Activated CD8-positive, alpha-beta memory T cell treated with anti-CD3 and anti-CD28 coated beads, Interleukin-2, amount 10 ng/mL, durations not matched to agents 7 days and 5 days (primary cell): ENCODE data around the gene SLC66A2. TPM values are rescaled to one million over a fixed set of nuclear protein-coding genes. Genes with fewer than 3 reads are reported as not detected.

Experiments used
- ATAC-seq: fragments of 150-1000 bp; cut with Tn5 transposase; one replicate; pipeline ENCODE4 v1.10.0; 2021; ENCODE audit warnings: moderate library complexity
- CTCF ChIA-PET: fragments of 350-600 bp; sonication (Branson Sonifier 250); formaldehyde crosslinking; loops from one replicate; lab custom pipeline; 2021; ENCODE audit warnings: antibody characterized with exemption; lab: Charles Lee
- DNase-seq: peaks from one replicate; pipeline ENCODE4 v3.0.0-alpha.2; 2020
- H3K27ac Mint-ChIP-seq: one replicate; pipeline ENCODE4 v1.8.0; 2021; ENCODE audit warnings: mild to moderate bottlenecking, mixed read lengths
- H3K27me3 Mint-ChIP-seq: one replicate; pipeline ENCODE4 v1.8.0; 2021; ENCODE audit warnings: mixed read lengths
- H3K36me3 Mint-ChIP-seq: one replicate; pipeline ENCODE4 v1.8.0; 2021; ENCODE audit warnings: mild to moderate bottlenecking, mixed read lengths
- H3K4me1 Mint-ChIP-seq: one replicate; pipeline ENCODE4 v1.8.0; 2021; ENCODE audit warnings: mixed read lengths
- H3K4me3 Mint-ChIP-seq: one replicate; pipeline ENCODE4 v1.8.0; 2021; ENCODE audit warnings: mild to moderate bottlenecking, moderate library complexity, mixed read lengths
- H3K9me3 Mint-ChIP-seq: one replicate; pipeline ENCODE4 v1.8.0; 2022; ENCODE audit warnings: low read depth, mixed read lengths
- total RNA-seq, 2 experiments: library from RNA; stranded (reverse); gene quantifications; one replicate each; pipeline ENCODE4 v1.2.3, GENCODE V29; 2021

Gene SLC66A2
- total RNA-seq, 2 experiments from 2014 or later: 23.4 TPM

DNA sequence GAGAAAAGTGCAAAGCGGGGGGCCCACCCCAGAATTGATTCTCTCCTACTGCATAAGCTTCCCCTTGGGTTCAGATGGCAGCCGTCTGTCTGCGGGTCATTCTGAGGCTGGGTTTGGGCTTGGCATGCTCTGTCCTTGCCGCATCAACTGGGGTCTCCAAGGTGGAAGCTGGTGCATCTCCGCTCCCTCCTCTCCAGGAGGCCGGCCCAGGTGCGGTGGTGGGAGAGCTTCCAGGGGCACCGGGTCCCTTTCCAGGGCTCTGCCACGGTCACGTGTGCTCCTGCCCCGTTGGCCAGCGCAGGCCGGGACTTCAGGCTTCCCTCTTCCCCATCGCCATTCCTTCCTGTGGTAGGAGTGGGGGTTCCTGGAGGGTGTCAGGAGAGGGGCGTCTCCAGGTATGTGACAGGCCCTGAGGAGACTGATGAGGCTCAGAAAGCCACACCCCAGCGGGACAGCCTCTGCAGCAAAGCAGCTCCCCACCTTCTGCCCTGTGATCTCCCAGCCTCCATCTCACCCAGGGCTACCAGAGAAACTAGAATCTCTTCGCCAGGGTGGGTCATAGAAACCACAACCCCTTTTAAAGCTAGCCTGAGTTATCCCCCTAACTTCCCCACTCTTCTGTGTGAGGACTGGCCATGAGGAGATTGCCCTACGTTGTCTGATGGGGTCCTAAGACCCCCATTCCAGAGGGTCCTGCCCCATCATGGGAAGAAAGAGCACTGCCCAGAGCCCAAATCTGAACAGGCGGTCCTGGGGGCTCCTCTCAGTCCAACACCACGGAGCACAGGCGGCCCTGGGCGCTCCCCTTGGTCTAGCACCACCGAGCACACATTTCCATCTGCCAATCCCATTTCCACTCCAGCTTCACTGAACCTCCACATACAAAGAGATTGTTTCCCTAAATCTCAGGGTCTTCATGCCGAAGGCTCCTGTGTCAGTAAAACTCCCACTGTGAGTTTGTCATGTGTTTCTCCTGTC, 76.6 kb downstream of the SLC66A2 start:
- no peak for ATAC-seq
- H3K27ac Mint-ChIP-seq: no peak overlapping the region
- no peaks in the 10 kb centered on the region for H3K27me3 Mint-ChIP-seq
- CTCF ChIA-PET: no interaction called here
- no peaks in the 10 kb centered on the region for H3K4me1 Mint-ChIP-seq
- no peak overlapping the region for H3K4me3 Mint-ChIP-seq
- no peak for DNase-seq
- H3K36me3 Mint-ChIP-seq: no peaks in the 10 kb centered on the region
- peaks cover 3% of the 10 kb centered on the region for H3K9me3 Mint-ChIP-seq

DNA sequence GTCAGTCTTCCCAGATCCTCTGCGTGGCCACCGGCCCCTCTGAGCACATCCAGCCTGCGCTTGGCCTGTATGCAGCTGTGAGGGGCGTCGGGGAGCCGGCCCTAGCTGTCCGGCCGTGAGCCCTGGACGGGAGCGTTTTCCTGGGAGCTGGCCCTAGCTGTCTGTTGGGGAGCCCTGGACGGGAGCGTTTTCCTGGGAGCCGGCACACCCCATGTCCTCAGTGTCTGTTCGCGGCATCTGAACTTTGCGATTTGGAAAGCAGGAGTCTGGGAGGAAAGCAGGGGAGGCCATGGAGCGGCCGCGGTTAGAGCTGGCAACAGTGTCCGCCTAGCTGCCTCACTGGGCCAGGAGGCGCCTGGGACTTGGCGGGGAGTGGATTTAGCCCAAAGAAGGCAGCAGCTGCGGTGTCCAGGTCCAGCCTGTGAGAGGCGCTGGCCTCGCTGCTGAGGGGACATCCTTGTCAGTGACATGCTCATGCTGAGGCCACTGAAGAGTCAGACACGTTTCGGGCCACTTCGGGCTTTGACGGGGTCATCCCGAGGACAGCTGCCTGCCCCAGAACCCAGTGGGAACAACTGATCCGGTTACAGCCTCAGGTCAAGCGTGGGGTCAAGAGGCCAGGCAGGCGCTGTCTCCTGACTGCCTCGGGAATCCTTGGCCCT, 77.9 kb downstream of the SLC66A2 start:
- Mint-ChIP-seq H3K27me3 (no peaks in the 10 kb centered on the region), H3K4me1 (no peaks in the 10 kb centered on the region), H3K27ac (no peak overlapping the region), H3K36me3 (no peaks in the 10 kb centered on the region), H3K9me3 (peaks cover 2% of the 10 kb centered on the region), H3K4me3 (no peak overlapping the region)
- ATAC-seq (no peak), DNase-seq (peak; percentile 27)
- CTCF ChIA-PET: no interaction called here

DNA sequence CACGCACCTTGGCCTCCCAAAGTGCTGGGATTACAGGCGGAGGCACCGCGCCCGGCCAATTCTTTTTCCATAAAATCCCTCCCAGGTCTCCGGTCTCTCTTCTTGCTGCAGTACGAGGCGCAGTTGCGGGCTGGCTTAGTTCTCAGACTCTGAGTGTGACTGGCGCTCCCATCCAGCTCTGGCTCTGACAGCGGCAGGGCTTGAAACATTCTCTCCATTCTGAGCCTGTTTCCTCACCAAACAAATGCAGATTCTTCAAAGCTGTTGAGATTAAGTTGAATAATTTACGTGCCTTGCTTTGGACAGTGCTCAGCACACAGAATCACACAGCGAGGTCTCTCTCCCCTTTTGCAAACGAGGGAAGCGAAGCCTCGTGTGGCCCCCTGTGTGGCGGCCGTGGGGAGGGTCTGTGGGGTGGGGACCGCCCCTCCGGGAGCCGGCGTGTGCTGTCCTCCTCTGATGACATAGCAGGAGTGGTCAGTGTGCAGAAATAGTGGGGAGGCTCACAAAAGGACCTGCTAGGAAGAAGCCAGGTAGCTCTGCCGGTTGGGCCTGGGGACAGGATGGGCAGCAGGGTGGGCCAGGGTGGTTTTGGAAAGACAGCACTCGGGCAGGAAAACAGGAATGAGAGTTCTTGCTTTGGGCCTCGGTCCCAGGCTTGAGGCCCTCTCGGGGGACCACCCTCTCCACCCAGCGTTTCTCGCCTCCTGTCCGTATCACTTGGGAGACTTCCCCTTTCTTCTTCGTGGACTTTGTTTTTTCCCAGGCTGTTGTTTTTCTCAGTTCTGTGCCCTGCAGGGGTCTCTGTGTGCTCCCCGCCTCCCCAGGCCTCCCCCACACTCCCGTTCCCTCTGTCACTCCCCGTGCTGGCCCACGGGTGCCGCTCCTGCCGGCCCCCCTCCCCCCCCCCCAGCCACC, 78.7 kb downstream of the SLC66A2 start:
- ATAC-seq (no peak), DNase-seq (no peak)
- CTCF ChIA-PET: no interaction called here
- Mint-ChIP-seq H3K27ac (no peak overlapping the region), H3K9me3 (no peaks in the 10 kb centered on the region), H3K36me3 (no peaks in the 10 kb centered on the region), H3K4me3 (no peak overlapping the region), H3K4me1 (no peaks in the 10 kb centered on the region), H3K27me3 (no peaks in the 10 kb centered on the region)

DNA sequence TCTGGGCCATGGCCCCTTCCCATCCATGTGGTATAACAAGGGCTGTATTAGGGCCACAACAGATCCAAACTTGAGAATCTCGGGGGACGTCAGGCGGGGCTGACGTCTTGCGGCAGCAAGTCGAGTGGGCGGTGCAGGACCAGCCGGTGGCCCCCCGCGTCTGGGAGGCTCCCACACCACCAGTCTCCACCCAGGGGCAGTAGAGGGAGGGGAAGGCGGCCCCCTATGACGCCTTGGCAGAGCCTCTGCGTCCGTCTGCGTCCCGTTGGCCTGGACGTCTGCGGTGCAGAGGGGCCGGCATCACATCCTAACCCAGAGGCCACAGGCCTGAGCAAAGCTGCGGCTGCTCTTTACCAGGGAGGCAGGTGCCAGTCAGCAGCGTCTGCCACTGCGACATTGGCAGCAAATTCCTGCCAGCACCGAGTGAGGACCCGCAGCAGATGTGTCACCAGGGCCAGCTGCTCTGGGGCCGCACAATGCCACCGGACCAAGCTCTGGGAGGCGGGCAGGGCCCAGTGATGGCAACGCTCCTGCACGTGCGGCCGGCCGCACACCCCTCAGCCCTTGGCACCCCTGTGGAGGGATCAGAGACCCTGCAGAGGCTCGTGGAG, 79.9 kb downstream of the SLC66A2 start:
- DNase-seq (no peak), ATAC-seq (no peak)
- Mint-ChIP-seq H3K4me3 (no peak overlapping the region), H3K27ac (no peak overlapping the region), H3K4me1 (no peaks in the 10 kb centered on the region), H3K27me3 (no peaks in the 10 kb centered on the region), H3K9me3 (no peaks in the 10 kb centered on the region), H3K36me3 (no peaks in the 10 kb centered on the region)
- CTCF ChIA-PET: no interaction called here

DNA sequence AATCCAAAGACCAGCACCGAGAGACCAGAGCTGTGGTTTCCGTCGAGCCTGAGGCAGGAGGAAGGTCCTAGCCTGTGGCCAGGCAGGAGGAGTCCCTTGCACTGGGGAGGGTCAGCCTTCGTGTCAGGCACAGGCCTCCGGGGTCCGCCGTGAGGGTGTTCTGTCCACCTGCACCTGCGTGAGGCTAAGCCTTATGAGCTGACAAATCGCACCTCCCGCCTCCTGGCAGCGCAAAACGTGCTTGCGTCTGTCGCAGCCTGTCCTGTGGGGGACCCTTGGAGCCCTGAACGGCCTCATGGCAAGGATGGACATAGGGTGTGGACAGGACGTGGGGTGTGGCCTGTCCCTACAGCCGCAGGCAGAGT, 80.4 kb downstream of the SLC66A2 start:
- no peaks in the 10 kb centered on the region for H3K4me1 Mint-ChIP-seq
- H3K27ac Mint-ChIP-seq: no peak overlapping the region
- H3K36me3 Mint-ChIP-seq: no peaks in the 10 kb centered on the region
- no peak overlapping the region for H3K4me3 Mint-ChIP-seq
- DNase-seq (no peak), ATAC-seq (no peak)
- H3K27me3 Mint-ChIP-seq: no peaks in the 10 kb centered on the region
- CTCF ChIA-PET: no interaction called here
- no peaks in the 10 kb centered on the region for H3K9me3 Mint-ChIP-seq

DNA sequence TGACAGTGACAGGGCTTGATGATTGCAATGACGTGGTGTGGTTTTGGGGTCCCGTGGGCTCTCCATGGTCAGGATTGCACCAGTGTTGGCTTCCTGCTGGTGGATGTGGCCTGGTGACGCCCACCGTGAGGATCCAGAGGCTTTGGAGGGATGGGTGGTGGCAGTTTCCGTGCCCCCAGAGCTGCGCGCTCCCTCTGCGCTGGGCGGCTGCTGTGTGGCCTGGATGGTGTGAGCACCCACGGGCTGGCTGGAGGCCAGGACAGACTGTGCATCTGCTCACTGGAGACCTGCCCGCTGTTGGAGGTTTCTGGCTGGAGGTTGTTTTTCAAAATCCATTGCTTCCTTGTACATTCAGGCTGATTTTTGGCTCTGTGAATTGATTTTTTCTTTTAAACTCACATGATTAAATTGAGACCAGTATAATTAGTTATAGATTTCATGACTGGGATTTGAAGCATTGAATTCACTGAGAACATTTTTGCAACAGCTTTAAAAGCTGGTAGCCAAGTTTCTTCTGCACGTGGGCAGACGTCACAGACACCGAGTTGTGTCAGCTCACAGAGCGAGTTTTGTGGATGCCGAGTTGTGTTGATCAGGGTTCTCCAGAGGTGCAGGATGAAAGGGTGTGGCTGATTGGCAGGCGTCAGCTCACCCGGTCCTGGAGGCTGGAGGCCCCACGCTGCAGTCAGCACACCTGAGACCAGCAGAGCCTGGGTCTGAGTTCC, 81.0 kb downstream of the SLC66A2 start:
- no peak for ATAC-seq
- no peak overlapping the region for H3K4me3 Mint-ChIP-seq
- no peaks in the 10 kb centered on the region for H3K4me1 Mint-ChIP-seq
- no peaks in the 10 kb centered on the region for H3K9me3 Mint-ChIP-seq
- no peak overlapping the region for H3K27ac Mint-ChIP-seq
- CTCF ChIA-PET: no interaction called here
- H3K36me3 Mint-ChIP-seq: no peaks in the 10 kb centered on the region
- H3K27me3 Mint-ChIP-seq: no peaks in the 10 kb centered on the region
- no peak for DNase-seq

DNA sequence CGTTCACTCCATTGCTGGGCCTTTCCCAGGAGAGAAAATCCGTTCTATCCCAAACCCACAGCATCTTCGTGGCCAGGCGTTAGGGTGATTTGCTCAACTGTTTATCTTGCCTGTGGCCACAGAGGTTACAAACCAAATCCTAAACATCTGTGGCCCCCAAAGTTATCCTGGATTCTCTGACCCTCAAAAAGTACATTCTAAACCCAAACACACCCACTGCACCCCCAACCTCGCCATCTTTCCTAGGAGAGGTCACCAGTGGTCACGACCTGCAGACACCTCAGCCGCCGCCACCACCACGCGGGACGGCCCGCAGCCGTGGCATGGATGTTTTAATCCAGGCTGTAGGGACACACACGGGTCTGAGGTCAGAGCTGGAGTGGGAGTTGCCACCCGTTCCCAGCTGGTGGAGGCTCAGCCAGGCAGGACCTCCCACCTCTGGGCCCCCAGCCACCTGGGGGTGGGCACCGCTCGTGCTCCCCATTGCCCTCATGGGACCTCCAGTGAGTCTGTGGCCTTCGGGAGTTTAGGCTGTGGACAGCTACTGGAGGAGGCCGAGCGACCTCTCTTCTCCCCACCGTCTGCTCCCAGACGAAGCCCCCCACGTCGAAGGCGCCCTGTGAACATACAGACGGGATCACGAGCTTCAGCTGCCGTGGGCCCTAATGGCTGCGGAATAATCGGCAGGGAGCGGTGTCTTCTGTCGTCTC, 81.7 kb downstream of the SLC66A2 start:
- ATAC-seq (no peak), DNase-seq (no peak)
- Mint-ChIP-seq H3K27ac (no peak overlapping the region), H3K4me3 (no peak overlapping the region), H3K36me3 (no peaks in the 10 kb centered on the region), H3K9me3 (no peaks in the 10 kb centered on the region), H3K27me3 (no peaks in the 10 kb centered on the region), H3K4me1 (no peaks in the 10 kb centered on the region)
- CTCF ChIA-PET: no interaction called here

DNA sequence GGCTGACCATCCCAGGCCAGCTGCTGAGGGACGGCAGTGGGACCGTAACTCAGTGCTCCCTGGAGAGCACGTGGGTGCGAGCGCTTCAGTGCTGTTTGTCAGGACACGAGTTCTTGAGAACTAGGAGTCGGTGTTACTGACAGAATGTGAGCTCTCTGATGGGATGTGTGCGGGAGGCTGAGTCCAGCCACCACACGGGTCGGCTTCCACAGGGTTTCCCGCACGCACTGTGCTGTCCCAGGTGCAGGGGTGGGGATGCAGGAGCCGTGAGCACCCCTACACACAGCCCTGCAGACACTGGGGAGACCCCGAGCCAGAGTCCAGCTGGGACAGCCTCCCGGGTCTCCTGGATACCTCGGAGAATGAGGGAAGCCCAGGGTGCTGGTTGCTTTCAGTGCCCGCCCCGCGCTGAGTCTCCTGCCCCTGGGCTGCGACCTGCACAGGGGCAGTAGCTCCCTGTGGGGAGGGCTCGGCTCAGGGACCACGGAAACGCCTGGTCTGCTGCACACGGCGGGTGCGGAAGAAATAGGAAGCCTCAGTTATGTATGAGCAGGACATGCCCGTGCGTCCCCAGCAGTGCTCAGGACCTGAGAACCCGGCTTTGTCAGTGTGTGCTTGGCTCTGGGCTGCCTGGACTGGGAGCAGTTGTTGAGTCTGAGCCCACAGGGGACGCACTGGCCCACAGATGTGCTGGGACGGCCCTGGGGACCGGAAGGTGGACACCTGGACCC, 82.5 kb downstream of the SLC66A2 start:
- no peak for DNase-seq
- Mint-ChIP-seq H3K4me1 (no peaks in the 10 kb centered on the region), H3K36me3 (no peaks in the 10 kb centered on the region), H3K9me3 (no peaks in the 10 kb centered on the region), H3K4me3 (no peak overlapping the region), H3K27me3 (no peaks in the 10 kb centered on the region), H3K27ac (no peak overlapping the region)
- CTCF ChIA-PET: no interaction called here
- no peak for ATAC-seq

DNA sequence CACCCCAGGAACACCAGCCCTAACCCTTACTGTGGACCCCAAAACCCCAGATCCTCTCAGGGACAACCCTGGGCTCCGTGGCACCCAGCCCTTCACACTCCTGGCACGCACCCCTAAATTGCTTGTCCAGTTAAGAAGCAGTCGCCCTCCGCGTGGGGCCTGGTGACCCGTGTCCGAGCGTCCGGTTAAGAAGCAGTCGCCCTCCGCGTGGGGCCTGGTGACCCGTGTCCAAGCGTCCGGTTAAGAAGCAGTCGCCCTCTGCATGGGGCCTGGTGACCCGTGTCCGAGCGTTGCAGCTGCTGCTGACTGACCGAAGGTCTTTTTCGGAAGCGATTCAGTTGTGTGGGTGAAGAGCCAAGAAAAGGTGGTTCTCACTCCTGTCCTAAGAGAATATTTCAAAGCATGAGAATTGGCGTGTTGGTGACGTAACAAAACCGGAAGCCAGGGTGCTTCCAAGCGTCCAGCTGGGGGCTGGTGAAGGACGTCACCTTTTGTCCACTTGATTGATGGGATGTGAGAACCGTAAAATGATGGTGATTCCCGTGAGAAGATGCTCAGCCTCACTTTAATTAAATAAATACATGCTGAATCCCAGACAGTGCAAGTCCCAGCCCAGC, 83.2 kb downstream of the SLC66A2 start:
- no peaks in the 10 kb centered on the region for H3K36me3 Mint-ChIP-seq
- DNase-seq (no peak), ATAC-seq (no peak)
- no peaks in the 10 kb centered on the region for H3K9me3 Mint-ChIP-seq
- CTCF ChIA-PET: no interaction called here
- H3K4me3 Mint-ChIP-seq: no peak overlapping the region
- no peak overlapping the region for H3K27ac Mint-ChIP-seq
- H3K27me3 Mint-ChIP-seq: no peaks in the 10 kb centered on the region
- H3K4me1 Mint-ChIP-seq: no peaks in the 10 kb centered on the region

DNA sequence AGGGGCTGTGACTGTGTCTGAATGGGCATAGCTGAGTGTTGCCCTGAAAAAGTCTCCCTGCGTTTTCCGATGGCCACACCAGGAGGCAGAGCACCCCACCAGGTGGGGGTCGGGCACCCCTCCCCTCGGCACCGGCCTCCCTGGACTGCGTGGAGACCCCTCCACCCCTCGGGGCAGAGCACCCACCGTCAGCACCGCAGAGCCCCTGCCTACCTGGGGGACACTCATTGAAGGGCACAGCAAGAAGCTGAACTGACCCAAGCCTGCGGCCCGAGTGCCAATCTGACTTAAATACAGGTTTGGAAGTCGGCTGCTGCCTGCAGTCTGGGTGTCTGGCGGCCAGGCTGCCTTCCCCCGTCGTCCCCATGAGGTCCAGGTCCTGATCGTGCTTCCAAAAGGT, 83.8 kb downstream of the SLC66A2 start:
- Mint-ChIP-seq H3K27me3 (no peaks in the 10 kb centered on the region), H3K36me3 (no peaks in the 10 kb centered on the region), H3K4me1 (no peaks in the 10 kb centered on the region), H3K27ac (no peak overlapping the region), H3K4me3 (no peak overlapping the region), H3K9me3 (no peaks in the 10 kb centered on the region)
- DNase-seq (peak; percentile 35), ATAC-seq (no peak)
- CTCF ChIA-PET: no interaction called here

DNA sequence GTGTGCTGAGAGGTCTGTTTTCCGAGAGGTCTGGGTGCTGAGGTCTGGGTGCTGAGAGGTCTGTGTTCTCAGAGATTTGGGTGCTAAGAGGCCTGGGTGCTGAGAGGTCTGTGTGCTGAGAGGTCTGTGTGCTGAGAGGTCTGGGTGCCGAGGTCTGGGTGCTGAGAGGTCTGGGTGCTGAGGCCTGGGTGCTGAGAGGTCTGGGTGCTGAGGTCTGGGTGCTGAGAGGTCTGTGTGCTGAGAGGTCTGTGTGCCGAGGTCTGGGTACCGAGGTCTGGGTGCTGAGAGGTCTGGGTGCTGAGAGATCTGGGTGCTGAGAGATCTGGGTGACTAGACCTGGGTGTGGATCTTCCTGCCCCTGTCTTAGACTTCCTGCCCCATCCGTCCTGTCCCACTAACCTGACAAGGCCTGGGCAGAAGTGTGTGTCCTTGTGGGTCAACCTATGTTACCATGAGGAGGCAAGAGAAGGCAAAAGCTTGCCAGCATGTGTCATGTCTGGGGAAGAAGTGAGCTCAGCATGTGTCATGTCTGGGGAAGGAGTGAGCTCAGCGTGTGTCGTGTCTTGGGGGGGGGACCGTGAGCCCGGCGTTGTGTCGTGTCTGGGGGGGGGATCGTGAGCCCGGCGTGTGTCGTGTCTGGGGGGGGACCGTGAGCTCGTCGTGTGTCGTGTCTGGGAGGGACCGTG, 84.4 kb downstream of the SLC66A2 start:
- H3K36me3 Mint-ChIP-seq: peaks cover 2% of the 10 kb centered on the region
- no peaks in the 10 kb centered on the region for H3K27me3 Mint-ChIP-seq
- no peaks in the 10 kb centered on the region for H3K9me3 Mint-ChIP-seq
- no peak overlapping the region for H3K27ac Mint-ChIP-seq
- CTCF ChIA-PET: no interaction called here
- no peak for DNase-seq
- no peak for ATAC-seq
- H3K4me3 Mint-ChIP-seq: no peak overlapping the region
- no peaks in the 10 kb centered on the region for H3K4me1 Mint-ChIP-seq
